ENCODE measurements around the gene KANSL3.

Gene KANSL3

DNA sequence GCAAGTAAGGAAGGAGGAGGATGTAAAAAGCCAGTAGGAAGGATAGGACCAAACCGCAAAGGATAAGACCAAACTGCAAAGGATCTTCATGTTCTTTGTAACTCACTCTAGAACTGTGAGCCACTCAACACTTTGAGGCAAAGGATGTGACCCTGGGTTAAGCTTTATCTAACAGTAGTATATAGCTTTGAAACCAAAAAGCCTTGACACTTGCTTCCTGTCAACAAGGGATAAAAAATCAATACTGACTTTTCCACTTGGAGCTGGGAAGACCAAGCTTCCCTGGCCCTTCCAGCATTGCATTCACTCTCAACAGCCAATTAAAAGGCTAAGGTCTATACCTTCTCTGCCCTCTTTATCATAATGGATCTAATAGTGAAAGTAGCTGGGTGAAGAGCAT is 22.0 kb downstream of the KANSL3 start:
- in situ Hi-C loops (cut with MboI; ENCODE audit: low sequenced_read_pairs, unreplicated experiment), result no loop called here
- no peak for DNase-seq (ENCODE audit: low spot score)
- TF ChIP-seq, protein P1, sequence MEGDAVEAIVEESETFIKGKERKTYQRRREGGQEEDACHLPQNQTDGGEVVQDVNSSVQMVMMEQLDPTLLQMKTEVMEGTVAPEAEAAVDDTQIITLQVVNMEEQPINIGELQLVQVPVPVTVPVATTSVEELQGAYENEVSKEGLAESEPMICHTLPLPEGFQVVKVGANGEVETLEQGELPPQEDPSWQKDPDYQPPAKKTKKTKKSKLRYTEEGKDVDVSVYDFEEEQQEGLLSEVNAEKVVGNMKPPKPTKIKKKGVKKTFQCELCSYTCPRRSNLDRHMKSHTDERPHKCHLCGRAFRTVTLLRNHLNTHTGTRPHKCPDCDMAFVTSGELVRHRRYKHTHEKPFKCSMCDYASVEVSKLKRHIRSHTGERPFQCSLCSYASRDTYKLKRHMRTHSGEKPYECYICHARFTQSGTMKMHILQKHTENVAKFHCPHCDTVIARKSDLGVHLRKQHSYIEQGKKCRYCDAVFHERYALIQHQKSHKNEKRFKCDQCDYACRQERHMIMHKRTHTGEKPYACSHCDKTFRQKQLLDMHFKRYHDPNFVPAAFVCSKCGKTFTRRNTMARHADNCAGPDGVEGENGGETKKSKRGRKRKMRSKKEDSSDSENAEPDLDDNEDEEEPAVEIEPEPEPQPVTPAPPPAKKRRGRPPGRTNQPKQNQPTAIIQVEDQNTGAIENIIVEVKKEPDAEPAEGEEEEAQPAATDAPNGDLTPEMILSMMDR (IDR thresholded peaks at IDR 0.05; ENCODE audit: borderline replicate concordance, control extremely low read depth, extremely low read depth, insufficient read depth, missing control alignments), result no peak

DNA sequence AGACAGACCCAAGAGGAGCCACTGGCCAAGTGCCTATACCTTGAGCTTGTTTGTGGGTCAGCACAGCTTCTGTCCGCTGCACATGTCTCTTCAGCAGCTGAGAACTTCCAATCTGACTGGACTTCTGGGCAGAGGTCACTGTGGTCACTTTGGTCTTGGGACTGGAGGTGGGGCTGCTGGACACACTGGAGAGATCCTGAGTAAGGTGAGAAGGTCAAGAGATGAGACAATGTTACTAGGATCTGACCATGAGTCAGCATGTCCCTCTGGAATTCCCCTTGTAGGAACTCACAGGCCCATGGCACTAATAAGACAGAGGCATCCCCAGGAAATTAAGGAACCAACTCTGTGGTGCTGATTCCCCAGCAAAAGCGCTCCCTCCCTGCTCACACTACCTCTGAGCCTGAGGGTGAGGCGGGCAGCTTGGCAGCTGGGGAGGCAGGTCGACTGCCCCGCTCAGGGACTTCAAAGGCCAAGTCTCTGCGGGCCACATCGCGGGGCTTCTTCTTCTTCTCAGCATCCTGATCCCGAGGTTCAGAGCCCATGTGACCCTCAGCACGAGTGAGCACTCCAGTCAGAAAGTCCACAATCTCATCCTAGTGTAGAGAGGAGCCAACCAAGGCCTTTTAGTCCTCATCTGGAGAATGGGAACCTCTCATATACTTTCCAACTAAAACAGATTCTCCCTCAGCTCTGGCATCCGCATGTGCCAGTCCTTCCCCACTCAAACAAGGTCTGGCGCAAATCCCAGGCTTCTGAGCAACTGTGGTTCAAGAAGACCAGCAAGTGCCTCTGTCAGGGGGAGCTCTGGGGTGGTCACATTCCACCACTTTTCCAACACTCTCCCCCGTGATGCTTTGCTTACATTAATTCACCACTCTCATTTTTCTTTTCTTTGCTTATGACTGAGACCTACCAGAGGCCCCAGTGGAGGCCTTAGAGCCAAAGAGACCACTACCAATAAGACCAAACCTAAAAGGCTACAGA is 29.4 kb downstream of the KANSL3 start:
- TF ChIP-seq, protein P1 (IDR thresholded peaks at IDR 0.05; ENCODE audit: borderline replicate concordance, control extremely low read depth, extremely low read depth, insufficient read depth, missing control alignments), result no peak
- in situ Hi-C loops (cut with MboI; ENCODE audit: low sequenced_read_pairs, unreplicated experiment), result no loop called here
- peak; percentile 39 for DNase-seq (ENCODE audit: low spot score)

DNA sequence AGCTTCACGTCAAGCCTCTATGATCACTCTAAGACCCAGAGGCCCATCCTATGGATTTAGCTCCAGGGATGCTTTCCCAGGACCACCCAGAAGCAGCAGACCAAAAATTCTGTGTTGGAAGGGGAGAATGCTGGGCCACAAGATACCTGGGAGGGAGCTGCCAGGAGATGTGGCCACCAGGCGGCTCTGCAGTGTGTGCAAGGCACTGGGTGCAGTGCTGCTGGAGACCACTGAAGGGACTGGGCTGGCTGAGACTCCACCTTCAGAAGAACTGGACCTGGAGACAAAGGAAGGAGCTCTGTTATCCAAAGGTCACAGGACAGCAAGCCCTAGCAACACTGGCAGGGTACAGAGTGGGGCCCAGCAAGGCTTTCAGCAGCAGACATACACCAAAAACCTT is 34.0 kb downstream of the KANSL3 start:
- in situ Hi-C loops (cut with MboI; ENCODE audit: low sequenced_read_pairs, unreplicated experiment), result no loop called here
- no peak for DNase-seq (ENCODE audit: low spot score)
- TF ChIP-seq, protein P1 (IDR thresholded peaks at IDR 0.05; ENCODE audit: borderline replicate concordance, control extremely low read depth, extremely low read depth, insufficient read depth, missing control alignments), result no peak

GRCh38 chr2:96602330-96602823 is 35.7 kb downstream of the KANSL3 start:
- no peak for DNase-seq (ENCODE audit: low spot score)
- in situ Hi-C loops (cut with MboI; ENCODE audit: low sequenced_read_pairs, unreplicated experiment), result no loop called here
- TF ChIP-seq, protein P1 (IDR thresholded peaks at IDR 0.05; ENCODE audit: borderline replicate concordance, control extremely low read depth, extremely low read depth, insufficient read depth, missing control alignments), result no peak

- TF ChIP-seq, protein P1 (IDR thresholded peaks at IDR 0.05; ENCODE audit: borderline replicate concordance, control extremely low read depth, extremely low read depth, insufficient read depth, missing control alignments), result no peak
- peak; percentile 33 for DNase-seq (ENCODE audit: low spot score)
- in situ Hi-C loops (cut with MboI; ENCODE audit: low sequenced_read_pairs, unreplicated experiment), result no loop called here
These were observed 36.5 kb downstream of the KANSL3 start for GRCh38 chr2:96601382-96602292.

DNA sequence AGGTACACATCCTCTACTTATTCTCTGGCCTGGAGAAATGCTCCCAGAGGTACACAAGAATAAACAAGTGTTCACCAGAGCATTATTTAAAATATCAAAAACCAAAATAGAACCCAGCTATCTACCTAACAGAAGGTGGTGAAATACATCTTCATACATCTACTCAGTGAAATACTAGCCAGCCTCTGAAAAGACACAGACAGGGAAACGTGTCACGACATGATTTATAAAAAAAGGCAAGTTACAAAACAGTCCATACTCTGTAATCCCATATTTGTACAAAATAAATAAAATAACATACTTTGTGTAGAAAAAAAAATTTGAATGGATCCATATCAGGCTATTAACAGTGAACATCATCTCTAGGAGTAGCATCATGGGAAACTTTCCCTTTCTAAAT is 38.2 kb downstream of the KANSL3 start:
- TF ChIP-seq, protein P1 (IDR thresholded peaks at IDR 0.05; ENCODE audit: borderline replicate concordance, control extremely low read depth, extremely low read depth, insufficient read depth, missing control alignments), result no peak
- in situ Hi-C loops (cut with MboI; ENCODE audit: low sequenced_read_pairs, unreplicated experiment), result no loop called here
- DNase-seq (ENCODE audit: low spot score), result no peak

All from GM13976 (cell line).